HG02759 (cell line): ENCODE results near the gene CDK14.

Source experiments
- ATAC-seq: cut with Tn5 transposase; IDR thresholded peaks from one replicate; pipeline ENCODE4 v1.9.1; 2021; ENCODE audit warnings: mild to moderate bottlenecking, moderate library complexity; ENCODE audit not compliant: unreplicated experiment

Gene CDK14

DNA sequence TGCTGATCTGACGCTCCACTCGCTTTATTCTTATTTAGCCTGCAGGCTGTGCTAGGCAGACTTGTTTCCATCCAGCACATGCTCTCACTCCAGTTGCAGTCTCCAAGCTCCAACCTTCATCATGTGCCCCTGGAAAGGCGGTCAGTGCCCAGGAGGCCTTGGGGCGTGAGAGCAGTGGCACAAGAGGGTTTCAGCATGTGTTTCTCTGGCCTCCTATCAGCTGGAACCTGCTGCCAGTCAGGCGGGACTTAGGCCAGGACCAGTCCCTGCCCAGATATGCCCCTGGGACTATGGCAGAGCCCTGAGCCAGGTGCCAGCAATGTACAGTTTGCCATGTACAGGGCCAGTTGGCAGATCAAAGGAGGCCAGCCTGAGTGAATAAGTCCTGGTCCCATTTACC lies 337.9 kb downstream of the CDK14 start:
- ATAC-seq, result no peak

DNA sequence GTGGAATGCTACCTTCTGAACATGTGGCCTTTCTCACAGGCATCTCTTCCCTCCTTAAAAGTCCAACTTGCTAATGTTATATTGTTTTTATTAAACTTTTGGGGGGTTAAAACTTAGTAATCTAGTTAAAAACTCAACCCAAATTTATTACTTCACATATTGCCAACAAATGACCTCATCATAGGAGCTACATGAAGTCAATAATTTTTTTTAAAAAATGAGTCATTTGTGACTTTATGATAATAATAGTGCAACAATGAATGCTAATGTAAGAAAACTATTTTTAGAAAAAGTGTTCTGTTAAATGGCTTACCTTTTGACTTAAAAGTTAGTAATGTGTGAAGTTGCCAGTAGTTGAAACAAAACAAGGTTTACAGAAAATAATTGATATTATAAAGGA lies 342.2 kb downstream of the CDK14 start:
- ATAC-seq, result no peak

DNA sequence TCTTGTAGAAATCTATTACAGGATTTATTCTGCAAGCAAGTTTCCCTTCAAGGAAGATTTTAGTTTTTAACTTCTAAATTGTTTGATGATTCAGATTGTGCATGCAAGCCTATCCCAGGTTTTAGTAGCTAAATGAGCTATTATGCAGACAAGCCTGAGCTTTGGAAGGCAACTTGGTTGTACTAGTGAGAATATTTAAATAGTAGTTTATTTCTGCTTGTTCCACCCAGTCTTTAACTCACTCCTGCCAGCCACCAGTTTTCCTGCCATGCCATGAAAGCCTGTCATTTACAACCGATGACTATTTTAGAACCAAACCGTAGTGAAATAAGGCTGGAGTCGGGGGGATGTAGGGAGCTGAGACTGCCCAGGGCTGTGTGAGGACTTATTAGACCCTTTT lies 343.5 kb downstream of the CDK14 start:
- ATAC-seq, result no peak

DNA sequence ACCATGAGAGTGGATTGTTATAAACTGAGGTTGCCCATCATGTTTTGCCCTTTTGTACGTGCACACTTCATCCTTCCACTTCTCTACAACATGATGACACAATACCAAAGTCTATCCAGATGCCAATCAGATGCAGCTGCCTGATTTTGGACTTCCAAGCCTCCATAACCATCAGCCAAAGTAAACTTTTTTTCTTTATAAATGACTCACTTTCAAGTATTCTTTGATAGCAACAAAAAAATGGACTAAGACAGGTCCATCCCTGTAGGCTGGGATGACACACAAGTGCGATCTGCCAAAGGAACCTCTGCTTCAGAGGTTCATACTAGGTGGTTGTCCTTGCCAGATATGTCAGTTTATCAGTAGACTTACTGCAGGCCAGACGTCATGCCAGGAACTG lies 347.9 kb downstream of the CDK14 start:
- ATAC-seq, result no peak

DNA sequence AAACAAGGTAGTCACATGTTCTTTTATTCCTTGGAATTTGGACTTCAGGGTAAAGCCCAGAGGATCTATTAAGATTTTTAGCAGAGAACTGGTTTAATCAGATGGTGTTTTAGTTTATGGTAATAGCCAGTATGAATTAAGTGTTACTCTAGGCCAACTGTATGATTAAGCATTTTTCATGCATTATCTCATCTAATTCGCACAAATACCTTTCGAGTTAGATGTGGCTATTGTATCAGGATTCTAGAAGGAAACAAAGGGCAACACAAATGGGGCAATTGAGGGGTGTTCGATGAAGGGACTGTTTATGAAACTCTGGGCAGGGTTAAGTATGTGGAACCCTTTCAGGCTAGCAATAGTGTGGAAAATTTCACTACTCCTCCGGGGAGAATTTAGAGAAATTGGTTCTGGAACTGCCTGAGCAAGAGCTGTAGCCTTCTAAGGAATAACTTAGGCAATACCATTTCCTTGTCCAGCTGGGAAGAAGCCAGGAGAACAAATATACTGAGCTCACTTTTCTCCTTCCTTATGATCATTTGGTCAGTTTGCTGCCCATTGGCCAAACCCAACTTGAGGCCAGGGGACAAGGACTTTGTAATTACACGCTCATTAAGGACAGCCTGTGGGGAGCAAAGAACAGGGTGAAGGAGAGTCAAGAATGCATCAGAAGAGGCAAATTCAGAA lies 349.1 kb downstream of the CDK14 start:
- ATAC-seq, result no peak

DNA sequence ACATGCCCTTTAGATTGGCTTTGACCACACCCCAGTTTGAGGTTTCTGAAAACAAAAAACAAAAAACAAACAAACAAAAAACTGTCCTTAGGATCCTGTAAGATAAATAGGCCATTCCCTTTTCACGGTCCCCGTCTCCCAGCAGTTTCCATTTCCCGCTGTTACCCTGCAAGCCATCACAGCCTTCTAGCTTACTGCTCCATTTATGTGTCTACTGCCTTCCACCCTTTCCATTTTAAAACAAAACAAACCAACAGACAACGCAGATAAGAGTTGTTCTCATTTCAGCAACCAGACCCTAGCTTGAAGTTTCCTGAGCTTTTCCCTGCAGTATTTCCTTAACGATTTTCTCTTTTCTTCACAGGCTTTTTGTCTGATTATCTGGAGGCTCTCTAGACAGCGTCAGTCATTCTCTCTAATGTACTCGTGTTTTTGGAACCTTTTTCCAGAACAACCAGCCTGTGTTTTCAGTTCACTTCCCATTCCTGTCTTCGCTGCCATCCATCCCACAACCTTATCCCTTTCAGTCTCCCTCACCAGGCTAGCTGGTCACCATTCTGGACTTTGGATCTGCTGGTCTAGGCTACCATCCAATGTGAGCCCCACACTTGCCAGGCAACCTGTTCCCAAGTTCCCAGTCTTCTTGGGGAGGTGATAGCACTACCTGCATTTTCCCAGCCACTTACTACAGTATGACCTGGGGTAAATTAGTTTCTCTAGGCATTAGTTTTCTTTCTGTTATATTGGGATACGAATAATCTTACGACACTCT lies 350.8 kb downstream of the CDK14 start:
- ATAC-seq, result no peak

DNA sequence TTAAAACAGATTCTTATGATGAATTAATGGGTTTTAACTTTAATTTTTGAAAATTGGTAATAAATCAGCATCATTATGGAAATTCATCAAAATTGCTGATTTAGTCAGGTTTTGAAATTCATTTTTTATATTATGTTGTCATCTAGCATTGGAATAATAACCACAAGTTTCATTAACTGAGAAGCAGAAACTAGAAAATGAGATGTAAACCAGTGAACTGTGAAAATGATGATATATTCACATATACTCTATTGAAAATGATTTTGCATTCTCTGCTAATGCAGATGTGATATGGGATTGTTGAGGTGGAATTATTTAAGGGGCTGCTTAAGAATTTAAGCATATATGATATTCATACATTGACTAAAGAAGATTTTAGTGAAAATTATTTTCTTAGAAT lies 352.0 kb downstream of the CDK14 start:
- no peak for ATAC-seq

DNA sequence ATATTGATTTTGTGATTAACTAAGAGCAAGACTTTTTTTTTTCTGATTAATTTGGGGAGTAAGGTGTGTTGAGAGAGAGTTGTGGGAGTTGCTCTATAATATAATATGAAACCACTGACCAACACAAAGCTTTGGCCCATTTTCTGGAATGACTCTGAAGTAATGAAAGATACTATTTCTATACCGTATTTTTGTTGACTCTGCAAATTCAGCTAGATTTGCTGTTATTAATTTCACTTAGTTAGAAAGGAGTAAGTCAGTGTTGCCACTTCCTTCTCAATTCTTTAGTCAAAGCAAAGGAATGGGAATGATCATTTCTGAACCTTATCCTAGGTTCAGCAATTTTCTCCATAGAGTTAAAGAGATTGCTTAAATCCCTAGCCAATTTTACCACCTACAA lies 355.1 kb downstream of the CDK14 start:
- no peak for ATAC-seq

DNA sequence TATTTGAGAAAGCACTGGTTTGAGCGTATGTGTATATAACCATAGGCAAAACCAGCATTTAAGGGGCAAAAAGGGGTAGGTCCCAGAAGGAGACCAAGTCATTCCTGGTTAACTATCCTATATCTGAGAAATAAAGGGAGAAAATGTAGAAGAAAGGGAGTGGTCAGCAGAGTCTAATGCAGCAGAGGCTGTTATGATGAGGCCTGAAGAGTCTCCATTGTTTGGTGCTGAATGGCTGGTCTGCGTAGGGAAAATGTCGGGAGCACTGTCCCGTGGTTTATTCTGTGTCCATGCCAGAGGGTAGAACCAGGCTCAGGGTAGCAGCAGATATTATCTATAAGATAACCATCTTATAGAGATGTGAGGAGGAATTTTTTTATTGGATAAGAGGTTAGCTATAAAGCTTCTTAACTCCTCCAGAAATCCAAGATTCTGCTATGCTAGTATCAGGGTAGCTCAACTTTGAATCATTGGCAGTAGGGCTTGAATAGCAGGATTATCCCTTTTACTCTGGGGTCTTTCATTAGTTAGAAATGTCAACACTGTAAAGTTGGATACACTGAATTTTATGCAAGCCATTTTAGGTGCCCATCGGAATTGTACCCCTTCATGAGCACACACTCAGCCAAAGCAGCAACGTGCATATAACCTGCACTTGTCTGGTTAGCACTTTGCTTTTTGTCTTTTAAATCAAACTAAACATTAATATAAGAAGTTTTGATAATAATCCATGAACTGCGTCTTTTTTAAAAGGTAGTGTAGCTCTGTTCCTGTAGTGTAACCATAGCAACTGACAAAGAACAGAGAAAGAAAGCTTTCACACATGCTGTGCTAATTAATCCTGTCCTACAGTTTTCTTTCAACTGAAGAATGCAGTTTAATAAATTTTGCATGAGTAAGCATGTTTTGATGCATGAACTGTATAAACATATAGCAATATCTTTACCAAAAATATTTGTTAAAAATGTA lies 356.1 kb downstream of the CDK14 start:
- ATAC-seq, result no peak

DNA sequence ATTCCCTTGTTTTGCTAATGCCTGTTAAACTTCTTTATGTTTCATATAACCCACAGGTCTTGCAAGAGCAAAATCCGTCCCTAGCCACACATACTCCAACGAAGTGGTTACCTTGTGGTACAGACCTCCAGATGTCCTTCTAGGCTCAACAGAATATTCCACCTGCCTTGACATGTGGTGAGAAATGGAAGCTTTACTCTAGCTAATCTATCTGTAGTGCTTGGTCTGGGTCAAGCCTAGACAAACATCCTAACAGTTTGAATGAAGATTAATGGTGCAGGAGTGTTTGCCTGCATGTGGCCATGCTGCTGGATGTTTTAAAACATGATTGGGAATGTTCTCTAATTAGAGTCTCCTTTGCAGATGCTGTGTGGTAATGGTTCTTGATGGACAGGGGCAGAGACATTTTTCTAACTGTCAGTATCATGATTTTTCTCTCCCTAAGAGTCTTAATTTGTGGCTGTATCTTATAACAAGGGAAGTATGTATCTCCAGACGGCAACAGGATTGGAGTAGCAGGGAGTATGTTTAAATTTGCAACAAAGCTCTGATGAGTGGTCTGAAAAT lies 359.6 kb downstream of the CDK14 start:
- ATAC-seq, result no peak

DNA sequence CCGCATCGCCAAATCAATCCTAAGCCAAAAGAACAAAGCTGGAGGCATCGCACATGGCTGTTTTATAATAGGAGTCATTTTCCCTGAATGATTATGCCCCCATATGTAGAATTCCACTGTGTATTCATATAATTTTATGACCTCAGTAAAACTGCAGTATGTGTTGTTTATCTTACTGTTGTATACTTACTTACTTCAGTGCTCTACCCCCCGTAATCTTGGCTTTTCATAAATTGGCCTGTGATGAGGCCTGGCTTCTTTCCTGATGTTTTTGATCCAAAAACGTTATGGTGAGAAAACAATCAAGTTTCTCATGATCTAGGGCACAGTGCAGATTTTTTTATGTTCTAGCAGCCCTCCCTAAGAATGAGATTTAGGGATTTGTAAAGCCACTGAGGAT lies 361.8 kb downstream of the CDK14 start:
- no peak for ATAC-seq

DNA sequence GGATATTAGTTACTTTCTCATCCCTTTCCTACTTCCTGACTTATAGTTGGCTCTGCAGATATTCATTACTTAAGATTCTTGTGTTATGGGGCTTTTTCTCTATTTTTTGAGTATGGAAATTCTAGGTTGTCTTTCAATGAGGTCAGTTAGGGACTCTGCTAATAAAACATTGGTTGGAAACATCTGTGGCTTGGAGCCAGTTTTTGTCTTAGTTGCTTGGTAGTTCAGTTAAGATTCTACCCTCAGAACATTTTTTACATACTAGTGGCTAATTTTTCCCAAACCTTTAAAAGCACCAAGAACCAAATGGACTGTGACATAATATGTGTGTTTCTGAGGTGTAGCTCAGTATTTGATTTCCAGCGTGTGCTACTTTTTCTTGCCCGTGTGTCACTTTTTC lies 362.5 kb downstream of the CDK14 start:
- ATAC-seq, result no peak

DNA sequence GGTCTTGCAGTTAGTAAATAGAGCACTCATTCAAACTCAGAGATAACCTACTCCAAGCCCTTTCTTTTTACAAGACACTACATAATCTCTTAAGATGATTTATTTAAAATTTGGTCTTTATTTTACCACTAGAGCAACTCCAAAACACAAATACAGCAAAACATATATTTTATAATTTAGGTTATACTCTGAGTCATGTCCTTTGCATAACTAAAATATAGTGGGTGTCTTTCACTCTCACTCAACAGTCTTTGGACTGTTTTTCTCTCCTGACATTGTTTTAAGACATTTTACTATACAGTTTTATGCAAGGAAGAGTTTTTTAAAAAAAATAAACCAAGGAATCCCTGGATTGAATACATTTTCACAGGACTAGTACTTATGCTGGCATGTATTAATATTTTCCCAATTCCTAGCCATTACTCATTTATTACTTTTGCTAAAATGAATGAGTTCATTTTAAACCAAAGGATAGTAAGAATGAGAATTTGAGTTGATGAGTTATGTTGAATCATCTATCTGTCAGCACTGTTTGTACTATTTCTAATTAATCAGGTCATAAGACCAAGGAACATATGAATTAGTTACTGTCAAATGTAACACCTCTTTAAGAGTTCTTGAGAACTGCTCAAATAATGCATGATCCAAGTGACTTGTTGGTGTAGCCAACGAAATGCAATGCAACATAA lies 365.1 kb downstream of the CDK14 start:
- ATAC-seq, result peak; percentile 44

DNA sequence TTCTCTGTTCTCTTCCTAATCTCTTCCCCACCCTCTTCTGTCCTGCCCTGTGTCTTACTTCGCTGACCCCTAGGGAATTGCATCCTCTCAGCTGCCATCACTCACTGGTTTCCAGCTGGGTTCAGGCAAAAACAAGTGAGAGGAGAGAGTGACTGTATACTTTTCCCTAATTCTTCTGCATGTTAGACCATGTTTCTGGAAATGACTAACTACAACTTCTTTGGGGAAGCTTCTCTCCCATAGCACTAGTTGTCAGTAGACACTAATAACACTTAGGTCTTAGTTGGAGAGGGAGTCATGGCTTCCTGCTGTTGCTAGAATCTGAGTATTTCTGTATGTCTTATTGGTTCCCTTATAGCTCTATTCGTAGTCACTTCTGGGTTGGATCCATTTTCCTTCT lies 369.1 kb downstream of the CDK14 start:
- ATAC-seq, result no peak

DNA sequence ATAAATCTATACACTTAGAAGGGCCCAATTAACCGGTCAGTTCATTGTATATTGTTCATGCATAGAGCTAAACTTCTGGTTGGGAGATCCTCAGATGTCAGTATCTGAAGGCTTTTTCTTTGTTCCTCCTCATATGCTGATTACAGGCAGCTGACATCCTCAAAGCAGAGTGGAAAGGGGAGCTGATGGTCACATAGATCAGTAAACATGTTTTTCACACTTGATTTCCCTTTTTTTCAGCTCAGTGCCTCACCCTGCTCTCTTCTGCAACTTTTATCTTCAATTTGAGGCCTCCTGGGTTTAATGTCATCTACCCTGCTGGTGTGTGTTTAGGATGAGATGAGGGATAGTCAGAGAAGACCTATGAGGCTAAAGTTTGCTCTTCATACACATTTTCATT lies 370.2 kb downstream of the CDK14 start:
- ATAC-seq, result no peak

DNA sequence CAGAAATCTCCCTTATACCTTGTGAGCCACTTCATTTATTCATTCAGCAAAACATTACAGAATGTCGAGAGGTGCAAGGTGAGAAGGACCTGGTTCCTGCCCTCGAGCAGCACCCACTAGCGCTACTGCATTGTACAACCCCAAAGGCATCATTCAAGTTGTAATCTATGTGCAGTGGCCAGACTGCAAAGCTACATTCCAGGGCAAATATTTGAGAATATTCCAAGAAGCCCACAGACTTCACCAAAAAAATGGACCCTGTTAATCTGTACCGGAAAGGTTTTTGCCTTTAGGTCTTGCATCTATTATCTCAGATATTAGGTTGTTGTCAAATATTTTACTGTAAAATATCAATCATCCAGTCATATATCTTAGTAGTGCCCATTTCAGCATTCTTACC lies 372.8 kb downstream of the CDK14 start:
- ATAC-seq, result no peak

DNA sequence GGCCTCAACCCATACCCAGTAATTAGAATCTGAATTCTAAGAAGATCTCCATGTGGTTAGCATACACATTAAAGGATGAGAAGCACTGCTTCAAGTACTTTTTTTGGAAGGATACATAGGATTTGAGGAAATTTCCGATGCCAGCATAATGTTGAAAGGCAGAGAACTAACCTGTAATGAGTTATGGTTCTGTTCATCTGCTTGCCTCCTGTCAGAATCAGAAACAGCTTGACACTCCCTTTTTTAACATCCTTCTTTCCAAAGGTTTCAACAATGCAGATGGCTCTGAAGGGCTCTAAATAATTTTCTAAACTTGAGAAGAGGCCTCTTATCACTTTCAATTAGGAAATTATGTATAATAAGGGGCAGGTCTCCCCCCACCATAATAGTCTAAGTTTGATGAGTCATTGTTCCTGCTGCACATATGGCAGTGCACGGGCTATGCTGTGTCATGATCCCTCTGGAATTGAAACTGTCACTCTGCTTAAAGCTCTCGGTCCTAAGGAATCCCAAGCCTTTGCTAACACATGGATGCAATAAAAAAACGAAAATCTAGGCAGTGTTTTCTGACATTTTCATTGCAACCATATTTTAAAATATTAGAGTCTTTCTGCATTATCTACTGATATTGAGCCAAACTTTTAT lies 376.9 kb downstream of the CDK14 start:
- ATAC-seq, result no peak

DNA sequence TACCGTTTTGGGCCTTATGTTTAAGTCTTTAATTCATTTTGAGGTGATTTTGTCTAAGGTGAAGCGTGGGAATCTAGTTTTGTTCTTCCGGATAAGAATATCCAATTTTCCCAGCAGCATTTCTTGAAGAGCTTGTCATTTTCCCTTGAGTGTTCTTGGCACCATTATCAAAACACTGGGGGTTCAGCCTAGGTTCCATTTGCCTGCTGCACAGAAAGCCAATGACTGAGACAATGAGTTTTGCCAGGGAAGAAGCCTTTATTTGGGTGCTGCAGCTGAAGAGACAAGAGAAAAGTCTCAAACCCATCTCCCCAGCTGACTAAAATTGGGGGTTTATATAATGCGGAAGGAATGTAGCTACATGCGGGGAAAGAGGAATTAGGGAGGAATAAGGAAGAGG lies 380.9 kb downstream of the CDK14 start:
- no peak for ATAC-seq

DNA sequence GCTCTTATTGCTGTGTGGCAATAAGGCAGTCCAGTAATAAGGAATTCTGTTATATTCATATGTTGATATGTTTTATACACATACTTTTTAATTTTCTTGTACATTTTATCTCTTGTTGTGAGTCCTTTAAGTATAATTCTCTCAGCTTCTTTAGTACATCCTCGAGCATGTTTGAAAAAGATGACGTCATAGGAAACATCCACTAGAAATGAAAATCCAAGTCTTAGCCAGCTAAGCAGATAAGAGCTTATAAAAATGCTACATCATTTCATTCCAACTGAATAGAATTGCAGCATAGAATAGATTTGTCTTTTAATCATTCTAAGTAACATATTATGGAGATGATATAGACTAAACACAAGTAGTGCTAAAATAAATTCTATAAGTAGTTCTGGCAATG lies 384.4 kb downstream of the CDK14 start:
- no peak for ATAC-seq

DNA sequence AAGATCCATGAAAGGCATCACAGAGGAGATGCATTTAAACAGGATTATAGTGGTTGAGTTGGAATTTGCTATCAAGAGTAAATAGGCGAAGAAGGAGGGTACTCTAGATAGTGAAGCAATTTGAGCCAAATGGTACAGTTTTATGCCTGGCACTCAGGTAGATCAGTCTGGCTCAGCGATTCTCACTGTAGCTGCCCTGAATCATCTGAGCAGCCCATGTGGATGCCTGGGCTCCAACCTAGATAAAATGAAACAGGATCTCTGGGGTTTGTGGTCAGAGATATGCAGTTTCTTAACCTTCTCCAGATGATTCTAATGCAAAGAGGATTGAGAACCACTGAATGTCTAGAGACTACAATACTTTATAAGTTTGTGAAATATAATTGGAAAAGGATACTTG lies 386.1 kb downstream of the CDK14 start:
- ATAC-seq, result no peak
